GM19193 (cell line): ENCODE data around the gene PHC2.

ENCODE experiments used
- POLR2A ChIP-seq: IDR thresholded peaks from 4 replicates; pipeline ENCODE4 v1.6.1; 2011; ENCODE audit not compliant: insufficient read depth, insufficient read length; ENCODE audit errors: extremely low read depth

Gene PHC2

GRCh38 chr1:33430692-33431593, at the start of gene PHC2:
Gene PHC2, minus strand, starts transcription at chr1:33431095. Its CDS starts 55,556 bp downstream, at chr1:33375539.
- TF ChIP-seq POLR2A: no peak

- TF ChIP-seq POLR2A: no peak
These were observed 46.6 kb upstream of the PHC2 start for GRCh38 chr1:33477451-33477850.

GRCh38 chr1:33473900-33474299, 43.0 kb upstream of the PHC2 start:
- no peak for TF ChIP-seq POLR2A

- TF ChIP-seq POLR2A: peak; percentile 65
These were observed 41.5 kb upstream of the PHC2 start, which contains the start of gene ZSCAN20 for GRCh38 chr1:33472269-33472980. Gene ZSCAN20, plus strand, starts transcription at chr1:33472645. Its CDS starts 6,644 bp downstream, at chr1:33479289.

- TF ChIP-seq POLR2A: no peak
These were observed 40.5 kb upstream of the PHC2 start for GRCh38 chr1:33471416-33471815.

- no peak for TF ChIP-seq POLR2A
These were observed 39.7 kb upstream of the PHC2 start for GRCh38 chr1:33470495-33471012.

GRCh38 chr1:33469691-33470090, 38.8 kb upstream of the PHC2 start:
- TF ChIP-seq POLR2A: no peak

GRCh38 chr1:33468967-33469366, 38.1 kb upstream of the PHC2 start:
- no peak for TF ChIP-seq POLR2A

GRCh38 chr1:33468531-33468930, 37.6 kb upstream of the PHC2 start:
- TF ChIP-seq POLR2A: no peak

GRCh38 chr1:33468011-33468410, 37.1 kb upstream of the PHC2 start:
- no peak for TF ChIP-seq POLR2A

- no peak for TF ChIP-seq POLR2A
These were observed 35.3 kb upstream of the PHC2 start for GRCh38 chr1:33466159-33466558.

- no peak for TF ChIP-seq POLR2A
These were observed 34.4 kb upstream of the PHC2 start for GRCh38 chr1:33465316-33465715.

- TF ChIP-seq POLR2A: no peak
These were observed 33.7 kb upstream of the PHC2 start for GRCh38 chr1:33464552-33464951.

- TF ChIP-seq POLR2A: no peak
These were observed 31.7 kb upstream of the PHC2 start for GRCh38 chr1:33462405-33463164.
